ENCODE data around the gene NRXN2. TPM values are rescaled to one million over a fixed set of nuclear protein-coding genes. Genes with fewer than 3 reads are reported as not detected.
"Not testable (repeated sequence)": the region's sequence is repeated elsewhere in the genome, so short reads cannot be mapped to it uniquely, and the experiment has no call there.

Gene NRXN2
- total and polyA plus RNA-seq, 3 donors from 2014 or later: 32.6 to 46.8 (median 40.1) TPM

GRCh38 chr11:64670975-64671374 is 52.0 kb downstream of the NRXN2 start:
- no peaks in the 10 kb centered on the region for H3K27me3 ChIP-seq
- H3K9me3 ChIP-seq: no peaks in the 10 kb centered on the region
- 66 to 74% methylated on average over 3 of the region's 3 CpGs for WGBS, 2 donors
- no peak for DNase-seq
- H3K27ac ChIP-seq: no peak overlapping the region
- no peaks in the 10 kb centered on the region for H3K36me3 ChIP-seq (ENCODE audit: low read depth, missing control alignments)
- TF ChIP-seq CTCF (IDR thresholded peaks at IDR 0.05) (no peak), POLR2A (IDR thresholded peaks at IDR 0.05) (no peak)
- peaks cover 17% of the 10 kb centered on the region for H3K4me1 ChIP-seq
- intact Hi-C loops (cut with DNase I; ENCODE audit: low total_unique reads): no loop called here
- no peak overlapping the region for H3K4me3 ChIP-seq

- intact Hi-C loops (cut with DNase I; ENCODE audit: low total_unique reads): no loop called here
Observed at GRCh38 chr11:64667154-64667745, 55.7 kb downstream of the NRXN2 start.

GRCh38 chr11:64665411-64665821 is 57.6 kb downstream of the NRXN2 start:
- TF ChIP-seq CTCF (IDR thresholded peaks at IDR 0.05): no peak
- no peak for TF ChIP-seq POLR2A (IDR thresholded peaks at IDR 0.05)
- no peak overlapping the region for H3K27ac ChIP-seq
- H3K27me3 ChIP-seq: no peaks in the 10 kb centered on the region
- no peak for DNase-seq
- H3K4me3 ChIP-seq: no peak overlapping the region
- intact Hi-C loops (cut with DNase I; ENCODE audit: low total_unique reads): no loop called here
- no peaks in the 10 kb centered on the region for H3K9me3 ChIP-seq
- H3K4me1 ChIP-seq: peaks cover 6% of the 10 kb centered on the region
- H3K36me3 ChIP-seq (ENCODE audit: low read depth, missing control alignments): no peaks in the 10 kb centered on the region
- 55 to 67% methylated on average over 5 to 7 of the region's 7 CpGs for WGBS, 2 donors

More at GRCh38 chr11:64667154-64667745, 55.7 kb downstream of the NRXN2 start:
- 92 to 93% methylated on average over 12 to 22 of the region's 22 CpGs for WGBS, 2 donors
- DNase-seq: no peak
- Histone ChIP-seq H3K36me3 (ENCODE audit: low read depth, missing control alignments) (no peaks in the 10 kb centered on the region), H3K4me1 (no peaks in the 10 kb centered on the region), H3K4me3 (no peak overlapping the region), H3K9me3 (no peaks in the 10 kb centered on the region), H3K27ac (no peak overlapping the region), H3K27me3 (no peaks in the 10 kb centered on the region)
- TF ChIP-seq CTCF (IDR thresholded peaks at IDR 0.05) (no peak), POLR2A (IDR thresholded peaks at IDR 0.05) (no peak)

DNA sequence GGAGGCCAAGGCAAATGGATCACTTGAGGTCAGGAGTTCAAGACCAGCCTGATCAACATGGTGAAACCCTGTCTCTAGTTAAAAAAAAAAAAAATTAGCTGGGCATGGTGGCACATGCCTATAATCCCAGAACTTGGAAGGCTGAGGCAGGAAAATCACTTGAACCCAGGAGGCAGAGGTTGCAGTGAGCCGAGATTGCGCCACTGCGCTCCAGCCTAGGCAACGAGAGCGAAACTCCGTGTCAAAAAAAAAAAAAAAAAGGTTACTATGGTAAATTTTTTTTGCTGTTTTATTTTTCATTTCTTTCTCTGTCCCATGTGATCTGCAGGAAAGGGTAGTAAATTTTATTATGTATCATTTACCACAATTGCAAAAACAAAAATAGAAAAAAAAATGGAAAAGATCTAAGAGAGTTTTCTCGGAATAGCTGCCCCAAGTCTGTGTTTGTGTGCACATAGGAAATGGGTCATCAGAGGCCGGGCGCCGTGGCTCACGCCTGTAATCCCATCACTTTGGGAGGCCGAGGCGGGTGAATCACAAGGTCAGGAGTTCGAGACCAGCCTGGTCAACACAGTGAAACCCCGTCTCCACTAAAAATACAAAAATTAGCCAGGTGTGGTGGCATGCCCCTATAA is 58.6 kb downstream of the NRXN2 start:
- H3K36me3 ChIP-seq (ENCODE audit: low read depth, missing control alignments); H3K9me3 ChIP-seq; intact Hi-C loops (cut with DNase I; ENCODE audit: low total_unique reads); H3K27me3 ChIP-seq; H3K27ac ChIP-seq; H3K4me1 ChIP-seq; H3K4me3 ChIP-seq; DNase-seq: not testable (repeated sequence)
- 82 to 89% methylated on average over 15 of the region's 15 CpGs for WGBS, 2 donors

DNA sequence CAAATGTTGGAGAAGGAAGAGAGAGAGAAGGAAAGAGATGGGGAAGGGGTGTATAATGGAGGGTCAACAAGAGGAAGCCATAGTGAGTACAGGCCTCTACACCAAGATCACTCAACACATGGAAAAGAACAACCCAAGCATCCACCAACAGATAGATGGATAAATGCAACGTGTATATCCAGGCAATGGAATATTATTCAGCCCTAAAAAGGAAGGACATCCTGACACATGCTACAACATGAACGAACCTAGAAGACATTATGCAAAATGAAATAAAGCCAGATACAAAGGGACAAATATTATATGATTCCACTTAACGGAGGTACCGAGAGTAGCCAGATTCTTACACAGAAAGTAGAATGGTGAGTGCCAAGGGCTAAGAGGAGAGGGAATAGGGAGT is 59.3 kb downstream of the NRXN2 start:
- Histone ChIP-seq H3K36me3 (ENCODE audit: low read depth, missing control alignments) (no peaks in the 10 kb centered on the region), H3K27ac (no peak overlapping the region), H3K4me3 (no peak overlapping the region), H3K27me3 (no peaks in the 10 kb centered on the region), H3K9me3 (no peaks in the 10 kb centered on the region), H3K4me1 (peaks cover 8% of the 10 kb centered on the region)
- intact Hi-C loops (cut with DNase I; ENCODE audit: low total_unique reads): no loop called here
- 93 to 97% methylated on average over 4 of the region's 4 CpGs for WGBS, 2 donors
- no peak for DNase-seq
- TF ChIP-seq POLR2A (IDR thresholded peaks at IDR 0.05) (no peak), CTCF (IDR thresholded peaks at IDR 0.05) (no peak)
